ENCODE measurements around the gene NFATC1. TPM values are rescaled to one million over a fixed set of nuclear protein-coding genes. Genes with fewer than 3 reads are reported as not detected.

Gene NFATC1
- polyA plus RNA-seq, 1 donor, result 12.8 TPM

GRCh38 chr18:79458131-79458838 is 62.6 kb downstream of the NFATC1 start:
- DNase-seq, result peak; percentile 43

- no peak for DNase-seq
Observed at GRCh38 chr18:79458917-79459803, 63.4 kb downstream of the NFATC1 start.

- DNase-seq, result no peak
Observed at GRCh38 chr18:79459946-79460480, 64.3 kb downstream of the NFATC1 start.

GRCh38 chr18:79460481-79461300 is 65.0 kb downstream of the NFATC1 start:
- no peak for DNase-seq

- DNase-seq, result no peak
Observed at GRCh38 chr18:79461627-79462026, 65.9 kb downstream of the NFATC1 start.

GRCh38 chr18:79463424-79463960 is 67.8 kb downstream of the NFATC1 start:
- no peak for DNase-seq

GRCh38 chr18:79465392-79465991 is 69.8 kb downstream of the NFATC1 start:
- no peak for DNase-seq

GRCh38 chr18:79466591-79466990 is 70.9 kb downstream of the NFATC1 start:
- no peak for DNase-seq

GRCh38 chr18:79467126-79467525 is 71.4 kb downstream of the NFATC1 start:
- no peak for DNase-seq

GRCh38 chr18:79468119-79468789 is 72.5 kb downstream of the NFATC1 start:
- DNase-seq, result no peak

GRCh38 chr18:79469309-79469708 is 73.6 kb downstream of the NFATC1 start:
- DNase-seq, result no peak

GRCh38 chr18:79469751-79470505 is 74.2 kb downstream of the NFATC1 start:
- DNase-seq, result no peak

- DNase-seq, result no peak
Observed at GRCh38 chr18:79470547-79470946, 74.8 kb downstream of the NFATC1 start.

- DNase-seq, result no peak
Observed at GRCh38 chr18:79471046-79471445, 75.3 kb downstream of the NFATC1 start.

- no peak for DNase-seq
Observed at GRCh38 chr18:79471597-79471996, 75.9 kb downstream of the NFATC1 start.

- DNase-seq, result no peak
Observed at GRCh38 chr18:79472176-79472575, 76.4 kb downstream of the NFATC1 start.

GRCh38 chr18:79472946-79473345 is 77.2 kb downstream of the NFATC1 start:
- DNase-seq, result no peak

GRCh38 chr18:79476031-79476917 is 80.5 kb downstream of the NFATC1 start:
- DNase-seq, result no peak

GRCh38 chr18:79476918-79477571 is 81.3 kb downstream of the NFATC1 start:
- DNase-seq, result no peak

All from hindlimb muscle (tissue), 1 donor.